HG02840 (cell line): ENCODE data around the gene MMP13.

Experiments
- ATAC-seq: cut with Tn5 transposase; IDR thresholded peaks from one replicate; pipeline ENCODE4 v1.9.1; 2021; ENCODE audit warnings: mild to moderate bottlenecking, moderate library complexity, moderate number of reproducible peaks; ENCODE audit not compliant: unreplicated experiment, low FRiP score

The MMP13 gene

GRCh38 chr11:102936864-102937509 lies 18.5 kb downstream of the MMP13 start:
- ATAC-seq: no peak

GRCh38 chr11:102935514-102935913 lies 20.0 kb downstream of the MMP13 start:
- no peak for ATAC-seq

- no peak for ATAC-seq
These were observed 20.8 kb downstream of the MMP13 start for GRCh38 chr11:102934735-102935134.

GRCh38 chr11:102933627-102934026 lies 21.9 kb downstream of the MMP13 start:
- no peak for ATAC-seq

- ATAC-seq: no peak
These were observed 22.9 kb downstream of the MMP13 start for GRCh38 chr11:102932678-102933077.

- no peak for ATAC-seq
These were observed 25.1 kb downstream of the MMP13 start for GRCh38 chr11:102930451-102930850.

- no peak for ATAC-seq
These were observed 25.6 kb downstream of the MMP13 start for GRCh38 chr11:102929972-102930371.

GRCh38 chr11:102929166-102929565 lies 26.4 kb downstream of the MMP13 start:
- no peak for ATAC-seq

GRCh38 chr11:102928247-102928646 lies 27.3 kb downstream of the MMP13 start:
- ATAC-seq: no peak

GRCh38 chr11:102927624-102927990 lies 27.9 kb downstream of the MMP13 start:
- ATAC-seq: no peak

GRCh38 chr11:102926961-102927623 lies 28.4 kb downstream of the MMP13 start:
- ATAC-seq: no peak

GRCh38 chr11:102926517-102926916 lies 29.0 kb downstream of the MMP13 start:
- no peak for ATAC-seq

GRCh38 chr11:102925988-102926387 lies 29.5 kb downstream of the MMP13 start:
- ATAC-seq: no peak

GRCh38 chr11:102924851-102925380 lies 30.6 kb downstream of the MMP13 start:
- ATAC-seq: no peak

GRCh38 chr11:102921587-102922220 lies 33.8 kb downstream of the MMP13 start:
- ATAC-seq: no peak

GRCh38 chr11:102920118-102920684 lies 35.3 kb downstream of the MMP13 start:
- ATAC-seq: peak; percentile 55

GRCh38 chr11:102915044-102915375 lies 40.5 kb downstream of the MMP13 start:
- no peak for ATAC-seq

- no peak for ATAC-seq
These were observed 41.1 kb downstream of the MMP13 start for GRCh38 chr11:102914238-102915043.

GRCh38 chr11:102912482-102912830 lies 43.1 kb downstream of the MMP13 start:
- no peak for ATAC-seq

- no peak for ATAC-seq
These were observed 43.6 kb downstream of the MMP13 start for GRCh38 chr11:102911758-102912481.
